ENCODE data around the gene LMNA. TPM values are rescaled to one million over a fixed set of nuclear protein-coding genes. Genes with fewer than 3 reads are reported as not detected.

The LMNA gene
- total and polyA plus RNA-seq, 4 donors: 163 to 547 (median 193) TPM

- Histone ChIP-seq H3K36me3 (ENCODE audit: control insufficient read depth in 4 of 4, insufficient read depth in 4 of 4, low read length in 4 of 4) (peaks cover 0 to 1% (median 0%) of the 10 kb centered on the region in 4 donors), H3K27ac (ENCODE audit: low read depth in 1 of 2, low read length in 1 of 2) (peak overlapping the region; percentile 58 to 74), H3K9me3 (ENCODE audit: control insufficient read depth in 4 of 4, insufficient read depth in 3 of 4, low read length in 3 of 4) (no peaks in the 10 kb centered on the region), H3K9ac (ENCODE audit: insufficient read depth in 1 of 2, low read length in 2 of 2) (peak overlapping the region in 1 of 2 donors; percentile 86), H3K27me3 (ENCODE audit: control insufficient read depth in 3 of 3, insufficient read depth in 3 of 3, low read length in 2 of 3) (no peaks in the 10 kb centered on the region), H3K4me1 (ENCODE audit: control insufficient read depth in 5 of 5, insufficient read depth in 5 of 5, low read length in 5 of 5) (peaks cover 0 to 27% (median 10%) of the 10 kb centered on the region in 5 donors), H3K4me3 (no peak overlapping the region)
- no peak for TF ChIP-seq CTCF (IDR thresholded peaks at IDR 0.05; ENCODE audit: control extremely low read depth, extremely low read depth)
- DNase-seq (peak; percentile 92 to 93 (median 92)), ATAC-seq (ENCODE audit: insufficient read depth, low FRiP score) (peak; percentile 49)
- 10 to 24% methylated on average over 16 to 22 of the region's 22 CpGs for WGBS, 2 donors
Measured at GRCh38 chr1:156160743-156161171, 46.2 kb downstream of the LMNA start.

GRCh38 chr1:156162430-156163037, 48.0 kb downstream of the LMNA start:
- DNase-seq (peak; percentile 35 to 55 (median 53)), ATAC-seq (ENCODE audit: insufficient read depth, low FRiP score) (no peak)
- peaks cover 0 to under 1% (median 0%) of the 10 kb centered on the region in 4 donors for H3K36me3 ChIP-seq (ENCODE audit: control insufficient read depth in 4 of 4, insufficient read depth in 4 of 4, low read length in 4 of 4)
- peaks cover 0 to 27% (median 10%) of the 10 kb centered on the region in 5 donors for H3K4me1 ChIP-seq (ENCODE audit: control insufficient read depth in 5 of 5, insufficient read depth in 5 of 5, low read length in 5 of 5)
- H3K27ac ChIP-seq (ENCODE audit: low read depth in 1 of 2, low read length in 1 of 2): peak overlapping the region in 1 of 2 donors; percentile 50
- peak overlapping the region in 1 of 2 donors; percentile 34 for H3K9ac ChIP-seq (ENCODE audit: insufficient read depth in 1 of 2, low read length in 2 of 2)
- H3K4me3 ChIP-seq: no peak overlapping the region
- no peak for TF ChIP-seq CTCF (IDR thresholded peaks at IDR 0.05; ENCODE audit: control extremely low read depth, extremely low read depth)
- H3K27me3 ChIP-seq (ENCODE audit: control insufficient read depth in 3 of 3, insufficient read depth in 3 of 3, low read length in 2 of 3): no peaks in the 10 kb centered on the region
- H3K9me3 ChIP-seq (ENCODE audit: control insufficient read depth in 4 of 4, insufficient read depth in 3 of 4, low read length in 3 of 4): no peaks in the 10 kb centered on the region
- WGBS, 2 donors: 77 to 87% methylated on average over 5 of the region's 5 CpGs

DNA sequence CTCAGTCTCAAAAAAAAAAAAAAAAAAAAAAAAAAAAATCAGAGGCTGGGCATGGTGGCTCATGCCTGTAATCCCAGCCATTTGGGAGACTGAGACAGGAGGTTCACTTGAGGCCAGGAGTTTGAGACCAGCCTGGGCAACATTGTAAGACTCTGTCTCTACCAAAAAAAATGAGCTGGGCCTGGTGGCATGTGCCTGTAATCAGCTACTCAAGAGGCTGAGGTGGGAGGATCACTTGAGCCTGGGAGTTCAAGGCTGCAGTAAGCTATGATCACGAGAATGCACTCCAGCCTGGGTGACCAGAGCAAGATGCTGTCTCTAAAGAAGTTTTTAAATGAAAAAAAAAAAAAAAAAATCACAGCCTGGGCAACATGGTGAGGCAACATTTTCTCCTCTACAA, 49.2 kb downstream of the LMNA start:
- H3K36me3 ChIP-seq (ENCODE audit: control insufficient read depth in 4 of 4, insufficient read depth in 4 of 4, low read length in 4 of 4): no peaks in the 10 kb centered on the region
- WGBS, 2 donors: 72 to 96% methylated on average over 1 of the region's 1 CpG
- DNase-seq: no peak

More for the DNA sequence above, 49.2 kb downstream of the LMNA start:
- no peak for ATAC-seq (ENCODE audit: insufficient read depth, low FRiP score)
- Histone ChIP-seq H3K4me3 (no peak overlapping the region), H3K4me1 (ENCODE audit: control insufficient read depth in 5 of 5, insufficient read depth in 5 of 5, low read length in 5 of 5) (peaks cover 0 to 27% (median 10%) of the 10 kb centered on the region in 5 donors), H3K9me3 (ENCODE audit: control insufficient read depth in 4 of 4, insufficient read depth in 3 of 4, low read length in 3 of 4) (no peaks in the 10 kb centered on the region), H3K27ac (ENCODE audit: low read depth in 1 of 2, low read length in 1 of 2) (no peak overlapping the region), H3K9ac (ENCODE audit: insufficient read depth in 1 of 2, low read length in 2 of 2) (no peak overlapping the region), H3K27me3 (ENCODE audit: control insufficient read depth in 3 of 3, insufficient read depth in 3 of 3, low read length in 2 of 3) (no peaks in the 10 kb centered on the region)
- no peak for TF ChIP-seq CTCF (IDR thresholded peaks at IDR 0.05; ENCODE audit: control extremely low read depth, extremely low read depth)
